Neural cell (in vitro differentiated cells): Measurements from ENCODE around the gene ENO4. TPM values are rescaled to one million over a fixed set of nuclear protein-coding genes. Genes with fewer than 3 reads are reported as not detected.

Experiments
- H2AFZ ChIP-seq: fragments of 200-600, 300-800 bp; sonication (generic), shearing (Covaris generic); 2 replicates; pipeline ENCODE4 v1.6.0; 2014; ENCODE audit warnings: low read depth, mild to moderate bottlenecking, antibody characterized with exemption, low read length, moderate library complexity
- H3F3A ChIP-seq: fragments of 200-600 bp; shearing (Covaris generic); 2 replicates; pipeline ENCODE4 v1.6.1; 2016; ENCODE audit warnings: mild to moderate bottlenecking, moderate library complexity, mixed read lengths, antibody characterized with exemption, low read length; ENCODE audit not compliant: insufficient read depth, poor library complexity, severe bottlenecking
- H3K27ac ChIP-seq: fragments of 200-600, 300-800 bp; sonication (generic), shearing (Covaris generic); 2 replicates; pipeline ENCODE4 v1.5.1; 2014; ENCODE audit warnings: mild to moderate bottlenecking, low read length, moderate library complexity
- H3K27me3 ChIP-seq: fragments of 300-800, 200-600 bp; sonication (generic), shearing (Covaris generic); 2 replicates; pipeline ENCODE4 v1.6.0; 2014; ENCODE audit warnings: mild to moderate bottlenecking, low read depth, low read length, moderate library complexity; ENCODE audit not compliant: insufficient read depth
- H3K36me3 ChIP-seq: fragments of 300-800, 200-600 bp; sonication (generic), shearing (Covaris generic); 2 replicates; pipeline ENCODE4 v1.5.1; 2014; ENCODE audit warnings: mild to moderate bottlenecking, antibody characterized with exemption, low read length, moderate library complexity; ENCODE audit not compliant: insufficient read depth
- H3K4me2 ChIP-seq: fragments of 300-800, 200-600 bp; sonication (generic), shearing (Covaris generic); 2 replicates; pipeline ENCODE4 v1.6.0; 2014; ENCODE audit warnings: mild to moderate bottlenecking, low read length
- H3K4me3 ChIP-seq: fragments of 300-800, 200-600 bp; sonication (generic), shearing (Covaris generic); 2 replicates; pipeline ENCODE4 v1.5.1; 2014; ENCODE audit warnings: mild to moderate bottlenecking, low read length, moderate library complexity
- H3K79me2 ChIP-seq: fragments of 200-600 bp; shearing (Covaris generic); replicated peaks from 2 replicates; pipeline ENCODE4 v1.6.0; 2014; ENCODE audit warnings: mild to moderate bottlenecking, low read length, moderate library complexity; ENCODE audit not compliant: insufficient read depth
- H3K9ac ChIP-seq: fragments of 300-800, 200-600 bp; sonication (generic), shearing (Covaris generic); 2 replicates; pipeline ENCODE4 v1.6.1; 2016; ENCODE audit warnings: mild to moderate bottlenecking, low read length, mixed read lengths
- H3K9me2 ChIP-seq: fragments of 200-600 bp; shearing (Covaris generic); 2 replicates; pipeline ENCODE4 v1.6.1; 2016; ENCODE audit warnings: mild to moderate bottlenecking, low read length, mixed read lengths; ENCODE audit not compliant: insufficient read depth
- H3K9me3 ChIP-seq: fragments of 200-600, 300-800 bp; sonication (generic), shearing (Covaris generic); 2 replicates; pipeline ENCODE4 v1.6.1; 2016; ENCODE audit warnings: mild to moderate bottlenecking, mixed run types, low read length, moderate library complexity, mixed read lengths
- H4K20me1 ChIP-seq: fragments of 200-600 bp; shearing (Covaris generic); 2 replicates; pipeline ENCODE4 v1.6.1; 2016; ENCODE audit warnings: mild to moderate bottlenecking, mixed run types; ENCODE audit not compliant: insufficient read depth
- CTCF ChIP-seq: fragments of 450-650 bp; IDR thresholded peaks from 2 replicates; pipeline ENCODE4 v1.5.1; 2014; ENCODE audit warnings: antibody characterized with exemption, mild to moderate bottlenecking, moderate library complexity; ENCODE audit not compliant: poor library complexity, severe bottlenecking
- EP300 ChIP-seq: fragments of 450-650 bp; conservative IDR thresholded peaks from 2 replicates; pipeline ENCODE4 v1.6.1; 2014; ENCODE audit warnings: antibody characterized with exemption, mild to moderate bottlenecking, moderate library complexity; ENCODE audit not compliant: poor library complexity, severe bottlenecking
- EZH2 ChIP-seq: fragments of 200-600, 300-800 bp; shearing (Covaris generic), sonication (generic); IDR thresholded peaks from 2 replicates; pipeline ENCODE4 v1.6.1; 2014; ENCODE audit warnings: antibody characterized with exemption, low read length, borderline replicate concordance, mild to moderate bottlenecking; ENCODE audit not compliant: insufficient read depth, poor library complexity, severe bottlenecking
- MXI1 ChIP-seq: fragments of 450-650 bp; conservative IDR thresholded peaks from 2 replicates; pipeline ENCODE4 v1.6.1; 2014; ENCODE audit warnings: antibody characterized with exemption, mild to moderate bottlenecking; ENCODE audit not compliant: poor library complexity, severe bottlenecking
- POLR2AphosphoS5 ChIP-seq: IDR thresholded peaks from 2 replicates; pipeline ENCODE4 v1.6.1; 2012
- RAD21 ChIP-seq: fragments of 450-650 bp; conservative IDR thresholded peaks from 2 replicates; pipeline ENCODE4 v1.6.1; 2014; ENCODE audit warnings: antibody characterized with exemption, mild to moderate bottlenecking, moderate library complexity
- REST ChIP-seq: IDR thresholded peaks from 2 replicates; pipeline ENCODE4 v1.6.1; 2012; ENCODE audit warnings: borderline replicate concordance
- SMC3 ChIP-seq: fragments of 450-650 bp; conservative IDR thresholded peaks from 2 replicates; pipeline ENCODE4 v1.6.1; 2014; ENCODE audit warnings: antibody characterized with exemption, mild to moderate bottlenecking, moderate library complexity; ENCODE audit not compliant: poor library complexity
- TAF1 ChIP-seq: IDR thresholded peaks from 2 replicates; pipeline ENCODE4 v1.6.1; 2012; ENCODE audit warnings: low read depth
- polyA plus RNA-seq: library from polyadenylated mRNA; depleted of rRNA; stranded (reverse); fragments of >200 nt; gene quantifications from 2 replicates; pipeline ENCODE4 v1.2.3, GENCODE V29; 2014

ENO4 gene
- polyA plus RNA-seq, 1 donor from 2014 or later, result 0.51 TPM

GRCh38 chr10:116919164-116919563 is 69.9 kb downstream of the ENO4 start:
- TF ChIP-seq EP300 (no peak), SMC3 (no peak), MXI1 (no peak), CTCF (no peak), RAD21 (no peak), POLR2AphosphoS5 (no peak), TAF1 (no peak), REST (no peak)
- H3K4me2 ChIP-seq, result no peak overlapping the region
- H4K20me1 ChIP-seq, result no peaks in the 10 kb centered on the region
- no peaks in the 10 kb centered on the region for H3F3A ChIP-seq
- H3K9ac ChIP-seq, result no peak overlapping the region
- H3K9me2 ChIP-seq, result no peaks in the 10 kb centered on the region
- peaks cover 5% of the 10 kb centered on the region for H3K36me3 ChIP-seq
- H3K79me2 ChIP-seq, result no peaks in the 10 kb centered on the region
- H3K4me3 ChIP-seq, result no peak overlapping the region
- no peaks in the 10 kb centered on the region for H3K9me3 ChIP-seq
- no peak overlapping the region for H3K27ac ChIP-seq
- H3K27me3 ChIP-seq, result no peaks in the 10 kb centered on the region
- no peak overlapping the region for H2AFZ ChIP-seq

GRCh38 chr10:116919706-116920105 is 70.4 kb downstream of the ENO4 start:
- Histone ChIP-seq H3K9me3 (no peaks in the 10 kb centered on the region), H3K9me2 (no peaks in the 10 kb centered on the region), H3K4me2 (no peak overlapping the region), H3K79me2 (no peaks in the 10 kb centered on the region), H3K36me3 (peaks cover 5% of the 10 kb centered on the region), H3K9ac (no peak overlapping the region), H3F3A (no peaks in the 10 kb centered on the region), H3K27me3 (no peaks in the 10 kb centered on the region), H2AFZ (no peak overlapping the region), H3K4me3 (no peak overlapping the region), H3K27ac (no peak overlapping the region), H4K20me1 (no peaks in the 10 kb centered on the region)
- TF ChIP-seq EP300 (no peak), CTCF (no peak), REST (no peak), TAF1 (no peak), EZH2 (no peak), SMC3 (no peak), RAD21 (no peak), MXI1 (no peak), POLR2AphosphoS5 (no peak)
